Cardiac muscle cell (in vitro differentiated cells and primary cell): ENCODE results near the gene IPO9. TPM values are rescaled to one million over a fixed set of nuclear protein-coding genes. Genes with fewer than 3 reads are reported as not detected.

ENCODE experiments used
- DNase-seq, 2 donors: peaks; one replicate each; pipeline versions ENCODE4 v3.0.0 to v3.0.0-alpha.2; 2010 to 2017; ENCODE audit warnings: low read depth in 1 of 2, low spot score in 1 of 2
- H3K27ac ChIP-seq: fragments of 200-600 bp; sonication (generic); 2 replicates; pipeline ENCODE4 v1.5.1; 2016
- H3K27me3 ChIP-seq: fragments of 200-600 bp; sonication (generic); 2 replicates; pipeline ENCODE4 v1.6.0; 2016; ENCODE audit warnings: control low read depth
- H3K36me3 ChIP-seq: fragments of 200-600 bp; sonication (generic); 2 replicates; pipeline ENCODE4 v1.5.1; 2016; ENCODE audit warnings: control low read depth
- H3K4me1 ChIP-seq: fragments of 200-600 bp; sonication (generic); 2 replicates; pipeline ENCODE4 v1.8.1; 2017; ENCODE audit warnings: low read depth, mild to moderate bottlenecking, mixed run types
- H3K4me3 ChIP-seq: fragments of 200-600 bp; sonication (generic); 2 replicates; pipeline ENCODE4 v1.5.1; 2016; ENCODE audit warnings: mild to moderate bottlenecking
- H3K9me3 ChIP-seq: fragments of 200-600 bp; sonication (generic); 2 replicates; pipeline ENCODE4 v1.5.1; 2017; ENCODE audit warnings: low read depth, mild to moderate bottlenecking, control low read depth
- CTCF ChIP-seq: IDR thresholded peaks from 2 replicates; pipeline ENCODE4 v1.5.1; 2012; ENCODE audit warnings: low read depth, mild to moderate bottlenecking, low read length
- polyA plus RNA-seq: library from polyadenylated mRNA; unstranded; fragments of >200 nt; fragmentation: Nextera tagmentation; extraction: Ambion mirVana; gene quantifications from 2 replicates; pipeline ENCODE4 v1.2.1, GENCODE V29; 2016
- total RNA-seq: library from RNA; depleted of rRNA; stranded (reverse); fragments of >200 nt; gene quantifications from 2 replicates; pipeline ENCODE4 v1.2.3, GENCODE V29; 2016

IPO9 gene
- total and polyA plus RNA-seq, 2 experiments from 2014 or later: 36.9 to 61.7 TPM

- TF ChIP-seq CTCF: no peak
- no peak overlapping the region for H3K4me3 ChIP-seq
- no peaks in the 10 kb centered on the region for H3K9me3 ChIP-seq
- peak overlapping the region; percentile 45 for H3K27ac ChIP-seq
- peaks cover 14% of the 10 kb centered on the region for H3K36me3 ChIP-seq
- H3K27me3 ChIP-seq: no peaks in the 10 kb centered on the region
- peaks cover 13% of the 10 kb centered on the region for H3K4me1 ChIP-seq
- DNase-seq: no peak
These were observed 65.6 kb downstream of the IPO9 start for GRCh38 chr1:201894343-201895119.

- Histone ChIP-seq H3K4me1 (peaks cover 13% of the 10 kb centered on the region), H3K4me3 (no peak overlapping the region), H3K36me3 (peaks cover 17% of the 10 kb centered on the region), H3K27ac (peak overlapping the region; percentile 45), H3K9me3 (no peaks in the 10 kb centered on the region), H3K27me3 (no peaks in the 10 kb centered on the region)
- no peak for TF ChIP-seq CTCF
- no peak for DNase-seq
These were observed 66.2 kb downstream of the IPO9 start for GRCh38 chr1:201895120-201895665.

GRCh38 chr1:201895913-201896807, 67.2 kb downstream of the IPO9 start:
- Histone ChIP-seq H3K4me3 (no peak overlapping the region), H3K27ac (no peak overlapping the region), H3K36me3 (peaks cover 17% of the 10 kb centered on the region), H3K4me1 (peaks cover 13% of the 10 kb centered on the region), H3K9me3 (no peaks in the 10 kb centered on the region), H3K27me3 (no peaks in the 10 kb centered on the region)
- DNase-seq: peak; percentile 93
- TF ChIP-seq CTCF: peak; percentile 91

- Histone ChIP-seq H3K27me3 (no peaks in the 10 kb centered on the region), H3K4me1 (peaks cover 13% of the 10 kb centered on the region), H3K4me3 (no peak overlapping the region), H3K9me3 (no peaks in the 10 kb centered on the region), H3K27ac (peak overlapping the region; percentile 1), H3K36me3 (peaks cover 17% of the 10 kb centered on the region)
- no peak for TF ChIP-seq CTCF
- peak in 1 of 2 donors; percentile 29 for DNase-seq
These were observed 68.0 kb downstream of the IPO9 start for GRCh38 chr1:201896951-201897391.

GRCh38 chr1:201898240-201898894, 69.4 kb downstream of the IPO9 start:
- Histone ChIP-seq H3K4me3 (no peak overlapping the region), H3K36me3 (peaks cover 17% of the 10 kb centered on the region), H3K27ac (no peak overlapping the region), H3K9me3 (no peaks in the 10 kb centered on the region), H3K4me1 (peaks cover 8% of the 10 kb centered on the region), H3K27me3 (no peaks in the 10 kb centered on the region)
- no peak for TF ChIP-seq CTCF
- DNase-seq: no peak
